Measurements from ENCODE around the gene INSIG1.
A peak's percentile ranks its signal among the peaks of the same experiment; 100 is the strongest.

Gene INSIG1

GRCh38 chr7:155327590-155328320, 30.1 kb downstream of the INSIG1 start:
- DNase-seq (ENCODE audit: low read depth): no peak

- no peak for DNase-seq (ENCODE audit: low read depth)
These were observed 31.5 kb downstream of the INSIG1 start for GRCh38 chr7:155329225-155329624.

- DNase-seq (ENCODE audit: low read depth): no peak
These were observed 33.7 kb downstream of the INSIG1 start for GRCh38 chr7:155331396-155331795.

GRCh38 chr7:155333346-155334234, 35.9 kb downstream of the INSIG1 start:
- DNase-seq (ENCODE audit: low read depth): no peak

- no peak for DNase-seq (ENCODE audit: low read depth)
These were observed 39.3 kb downstream of the INSIG1 start for GRCh38 chr7:155336812-155337602.

GRCh38 chr7:155337946-155338631, 40.4 kb downstream of the INSIG1 start:
- no peak for DNase-seq (ENCODE audit: low read depth)

- no peak for DNase-seq (ENCODE audit: low read depth)
These were observed 41.1 kb downstream of the INSIG1 start for GRCh38 chr7:155338632-155339320.

GRCh38 chr7:155339474-155339873, 41.8 kb downstream of the INSIG1 start:
- DNase-seq (ENCODE audit: low read depth): no peak

GRCh38 chr7:155340071-155340531, 42.4 kb downstream of the INSIG1 start:
- no peak for DNase-seq (ENCODE audit: low read depth)

- DNase-seq (ENCODE audit: low read depth): no peak
These were observed 43.0 kb downstream of the INSIG1 start for GRCh38 chr7:155340721-155341120.

GRCh38 chr7:155341463-155341983, 43.8 kb downstream of the INSIG1 start:
- no peak for DNase-seq (ENCODE audit: low read depth)

GRCh38 chr7:155342313-155342712, 44.6 kb downstream of the INSIG1 start:
- DNase-seq (ENCODE audit: low read depth): no peak

- DNase-seq (ENCODE audit: low read depth): no peak
These were observed 45.5 kb downstream of the INSIG1 start for GRCh38 chr7:155343150-155343549.

- DNase-seq (ENCODE audit: low read depth): no peak
These were observed 46.0 kb downstream of the INSIG1 start for GRCh38 chr7:155343661-155344121.

- DNase-seq (ENCODE audit: low read depth): no peak
These were observed 46.6 kb downstream of the INSIG1 start for GRCh38 chr7:155344270-155344617.

GRCh38 chr7:155344618-155345433, 47.1 kb downstream of the INSIG1 start:
- peak; percentile 82 for DNase-seq (ENCODE audit: low read depth)

- no peak for DNase-seq (ENCODE audit: low read depth)
These were observed 47.8 kb downstream of the INSIG1 start for GRCh38 chr7:155345490-155345889.

GRCh38 chr7:155346285-155346684, 48.6 kb downstream of the INSIG1 start:
- no peak for DNase-seq (ENCODE audit: low read depth)

GRCh38 chr7:155348806-155349205, 51.1 kb downstream of the INSIG1 start:
- DNase-seq (ENCODE audit: low read depth): no peak
